ENCODE measurements around the gene AFAP1. TPM values are rescaled to one million over a fixed set of nuclear protein-coding genes. Genes with fewer than 3 reads are reported as not detected.

The AFAP1 gene
- total RNA-seq, 1 experiment from 2014 or later = 27.6 TPM

DNA sequence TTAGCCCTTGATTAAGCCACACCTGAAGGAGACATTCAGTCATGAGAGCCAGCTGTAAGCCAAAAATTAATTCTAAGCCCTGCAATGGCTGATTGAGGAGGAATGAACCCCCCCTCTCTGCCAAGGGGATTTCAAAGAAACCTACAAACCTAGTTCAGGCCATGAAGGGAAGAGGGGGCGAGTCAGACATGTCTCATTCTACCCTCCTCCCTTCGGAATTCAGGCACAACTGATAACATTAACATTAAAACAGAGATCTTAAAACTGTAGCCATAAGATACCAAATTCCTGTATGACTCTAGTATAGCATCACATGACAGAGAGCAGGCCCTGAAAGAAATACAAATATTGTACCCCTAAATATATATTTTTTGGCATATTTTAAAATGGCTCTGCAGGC, 40.4 kb upstream of the AFAP1 start:
- ChIA-PET POLR2A (no interaction called here), CTCF (no interaction called here)
- H3K4me3 ChIP-seq (ENCODE audit: low read depth, low read length) = no peak overlapping the region
- no peak overlapping the region for H3K4me3 Mint-ChIP-seq (ENCODE audit: unreplicated experiment)
- intact Hi-C loops (cut with micrococcal nuclease; ENCODE audit: unreplicated experiment) = no loop called here
- TF ChIP-seq, protein P1, sequence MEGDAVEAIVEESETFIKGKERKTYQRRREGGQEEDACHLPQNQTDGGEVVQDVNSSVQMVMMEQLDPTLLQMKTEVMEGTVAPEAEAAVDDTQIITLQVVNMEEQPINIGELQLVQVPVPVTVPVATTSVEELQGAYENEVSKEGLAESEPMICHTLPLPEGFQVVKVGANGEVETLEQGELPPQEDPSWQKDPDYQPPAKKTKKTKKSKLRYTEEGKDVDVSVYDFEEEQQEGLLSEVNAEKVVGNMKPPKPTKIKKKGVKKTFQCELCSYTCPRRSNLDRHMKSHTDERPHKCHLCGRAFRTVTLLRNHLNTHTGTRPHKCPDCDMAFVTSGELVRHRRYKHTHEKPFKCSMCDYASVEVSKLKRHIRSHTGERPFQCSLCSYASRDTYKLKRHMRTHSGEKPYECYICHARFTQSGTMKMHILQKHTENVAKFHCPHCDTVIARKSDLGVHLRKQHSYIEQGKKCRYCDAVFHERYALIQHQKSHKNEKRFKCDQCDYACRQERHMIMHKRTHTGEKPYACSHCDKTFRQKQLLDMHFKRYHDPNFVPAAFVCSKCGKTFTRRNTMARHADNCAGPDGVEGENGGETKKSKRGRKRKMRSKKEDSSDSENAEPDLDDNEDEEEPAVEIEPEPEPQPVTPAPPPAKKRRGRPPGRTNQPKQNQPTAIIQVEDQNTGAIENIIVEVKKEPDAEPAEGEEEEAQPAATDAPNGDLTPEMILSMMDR (IDR thresholded peaks at IDR 0.05; ENCODE audit: insufficient read depth in 1 of 2, low read depth in 1 of 2, low read length in 1 of 2, severe bottlenecking in 1 of 2, unreplicated experiment in 1 of 2) = no peak
- peaks cover 25% of the 10 kb centered on the region for H3K4me1 Mint-ChIP-seq (ENCODE audit: low read depth, unreplicated experiment)
- H3K36me3 Mint-ChIP-seq (ENCODE audit: insufficient read depth, unreplicated experiment) = peaks cover 5% of the 10 kb centered on the region
- 0 out of 2 replicates have a peak, but pooled peaks cover 4% of the 10 kb centered on the region for H3K9me3 ChIP-seq
- H3K4me1 ChIP-seq = peaks cover 24% of the 10 kb centered on the region
- DNase-seq = no peak
- H3K27me3 ChIP-seq (replicated peaks; ENCODE audit: control insufficient read depth, insufficient read depth, low read length) = no peaks in the 10 kb centered on the region
- no TSS peak for BruUV-seq (replicated peaks)
- H3K9me3 Mint-ChIP-seq (ENCODE audit: unreplicated experiment) = peaks cover 8% of the 10 kb centered on the region
- H3K27ac Mint-ChIP-seq (ENCODE audit: unreplicated experiment) = peak overlapping the region; percentile 26
- no peaks in the 10 kb centered on the region for H3K36me3 ChIP-seq (ENCODE audit: control insufficient read depth, insufficient read depth, low read length)
- H3K27me3 Mint-ChIP-seq (ENCODE audit: insufficient read depth, unreplicated experiment) = no peaks in the 10 kb centered on the region

GRCh38 chr4:7979652-7979968, 39.9 kb upstream of the AFAP1 start:
- Histone ChIP-seq H3K36me3 (ENCODE audit: control insufficient read depth, insufficient read depth, low read length) (no peaks in the 10 kb centered on the region), H3K4me1 (peaks cover 24% of the 10 kb centered on the region), H3K9me3 (0 out of 2 replicates have a peak, but pooled peaks cover 4% of the 10 kb centered on the region), H3K27me3 (replicated peaks; ENCODE audit: control insufficient read depth, insufficient read depth, low read length) (no peaks in the 10 kb centered on the region), H3K4me3 (ENCODE audit: low read depth, low read length) (no peak overlapping the region)
- H3K36me3 Mint-ChIP-seq (ENCODE audit: insufficient read depth, unreplicated experiment) = peaks cover 5% of the 10 kb centered on the region
- peaks cover 8% of the 10 kb centered on the region for H3K9me3 Mint-ChIP-seq (ENCODE audit: unreplicated experiment)
- ChIA-PET POLR2A (no interaction called here), CTCF (no interaction called here)
- no peak for DNase-seq
- TF ChIP-seq, protein P1 (IDR thresholded peaks at IDR 0.05; ENCODE audit: insufficient read depth in 1 of 2, low read depth in 1 of 2, low read length in 1 of 2, severe bottlenecking in 1 of 2, unreplicated experiment in 1 of 2) = no peak
- H3K27ac Mint-ChIP-seq (ENCODE audit: unreplicated experiment) = peak overlapping the region; percentile 26
- BruUV-seq (replicated peaks) = no TSS peak
- no peaks in the 10 kb centered on the region for H3K27me3 Mint-ChIP-seq (ENCODE audit: insufficient read depth, unreplicated experiment)
- intact Hi-C loops (cut with micrococcal nuclease; ENCODE audit: unreplicated experiment) = no loop called here
- no peak overlapping the region for H3K4me3 Mint-ChIP-seq (ENCODE audit: unreplicated experiment)
- H3K4me1 Mint-ChIP-seq (ENCODE audit: low read depth, unreplicated experiment) = peaks cover 25% of the 10 kb centered on the region

- CTCF ChIA-PET = no interaction called here
- no TSS peak for BruUV-seq (replicated peaks)
- intact Hi-C loops (cut with micrococcal nuclease; ENCODE audit: unreplicated experiment) = no loop called here
Measured at GRCh38 chr4:7978907-7979651, 39.4 kb upstream of the AFAP1 start.

More at GRCh38 chr4:7978907-7979651, 39.4 kb upstream of the AFAP1 start:
- Mint-ChIP-seq H3K4me3 (ENCODE audit: unreplicated experiment) (no peak overlapping the region), H3K4me1 (ENCODE audit: low read depth, unreplicated experiment) (peaks cover 25% of the 10 kb centered on the region), H3K27ac (ENCODE audit: unreplicated experiment) (peak overlapping the region; percentile 48), H3K27me3 (ENCODE audit: insufficient read depth, unreplicated experiment) (no peaks in the 10 kb centered on the region), H3K36me3 (ENCODE audit: insufficient read depth, unreplicated experiment) (peaks cover 5% of the 10 kb centered on the region), H3K9me3 (ENCODE audit: unreplicated experiment) (peaks cover 8% of the 10 kb centered on the region)
- Histone ChIP-seq H3K9me3 (0 out of 2 replicates have a peak, but pooled peaks cover 4% of the 10 kb centered on the region), H3K27me3 (replicated peaks; ENCODE audit: control insufficient read depth, insufficient read depth, low read length) (no peaks in the 10 kb centered on the region), H3K4me3 (ENCODE audit: low read depth, low read length) (no peak overlapping the region), H3K36me3 (ENCODE audit: control insufficient read depth, insufficient read depth, low read length) (no peaks in the 10 kb centered on the region), H3K4me1 (peaks cover 24% of the 10 kb centered on the region)
- DNase-seq = no peak
- TF ChIP-seq, protein P1 (IDR thresholded peaks at IDR 0.05; ENCODE audit: insufficient read depth in 1 of 2, low read depth in 1 of 2, low read length in 1 of 2, severe bottlenecking in 1 of 2, unreplicated experiment in 1 of 2) = no peak
- POLR2A ChIA-PET = no interaction called here

Data from Caco-2 (cell line).